Fibroblast of gingiva (primary cell): ENCODE data around the gene SLIT3.

Source experiments
- DNase-seq: peaks from one replicate; pipeline ENCODE4 v3.0.0-alpha.2; 2011; ENCODE audit warnings: low read depth

Gene SLIT3

DNA sequence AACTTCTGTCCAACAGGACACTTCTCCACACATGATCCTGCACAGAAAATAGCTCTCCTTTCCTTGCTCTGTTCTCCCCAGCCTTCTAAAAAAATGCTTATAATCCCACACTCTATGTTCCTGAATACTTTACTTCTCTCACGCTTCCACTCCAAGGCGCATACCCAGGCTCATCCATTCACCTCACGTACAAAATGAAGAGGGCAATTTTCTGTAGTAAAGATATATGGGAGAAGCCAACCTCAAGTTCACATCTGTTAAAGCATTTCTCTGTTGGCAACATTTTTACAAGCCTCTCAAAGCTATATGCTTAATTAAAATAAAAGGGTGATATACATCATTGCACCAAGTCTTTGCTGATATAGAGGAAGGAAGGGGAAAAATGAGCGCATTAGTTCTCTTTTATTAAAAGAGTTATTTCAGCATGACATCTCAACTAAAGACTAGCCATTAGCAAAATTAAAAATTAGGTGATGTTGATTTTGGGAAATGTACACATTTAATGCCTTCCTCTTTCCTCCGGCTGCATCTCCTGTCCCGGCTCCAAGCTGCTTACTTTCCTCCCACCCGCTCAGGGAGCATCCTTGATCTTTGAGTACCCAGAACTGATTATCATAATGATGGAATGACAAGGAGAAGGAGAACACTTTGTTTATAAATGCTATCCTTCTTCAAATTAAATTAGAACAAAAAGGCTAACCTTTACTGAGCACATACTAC is 379.6 kb downstream of the SLIT3 start:
- DNase-seq: no peak

DNA sequence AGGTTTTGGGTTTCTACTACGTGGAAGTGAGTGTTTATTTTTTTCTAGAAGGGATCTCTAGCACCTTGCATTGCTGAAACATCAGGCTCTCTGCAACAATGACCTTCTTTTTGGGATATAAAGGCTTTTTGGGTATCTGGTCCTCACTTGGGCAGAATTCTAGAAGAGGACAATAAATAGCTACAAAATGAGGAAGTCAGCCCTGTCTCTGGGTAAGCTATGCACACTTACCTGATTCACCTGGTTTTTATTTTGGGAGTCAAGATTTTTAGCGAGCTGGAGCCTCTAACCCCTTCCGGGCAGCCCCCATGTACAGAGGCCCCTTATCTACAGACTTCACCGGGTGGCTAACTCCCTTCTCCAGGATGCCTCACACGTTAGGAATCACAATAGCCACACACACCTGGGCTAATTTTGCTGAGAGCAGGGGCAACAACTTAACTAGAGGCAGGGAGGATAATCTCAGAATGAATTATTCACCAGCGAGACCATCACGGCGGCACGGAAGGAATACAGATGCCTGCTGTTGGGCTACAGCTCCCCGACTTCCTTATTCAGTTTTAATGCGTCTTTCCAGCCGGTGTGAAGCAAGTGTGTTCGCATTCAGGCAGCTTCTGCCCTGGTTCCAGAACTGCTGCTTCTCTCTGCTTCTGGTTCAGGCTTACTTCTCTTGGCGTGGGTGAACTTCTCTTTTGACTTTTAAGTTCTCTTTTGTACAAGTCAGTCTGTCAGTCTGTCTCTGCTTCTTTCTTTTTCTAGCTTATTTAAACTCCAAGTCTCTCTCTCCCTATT is 380.7 kb downstream of the SLIT3 start:
- no peak for DNase-seq

DNA sequence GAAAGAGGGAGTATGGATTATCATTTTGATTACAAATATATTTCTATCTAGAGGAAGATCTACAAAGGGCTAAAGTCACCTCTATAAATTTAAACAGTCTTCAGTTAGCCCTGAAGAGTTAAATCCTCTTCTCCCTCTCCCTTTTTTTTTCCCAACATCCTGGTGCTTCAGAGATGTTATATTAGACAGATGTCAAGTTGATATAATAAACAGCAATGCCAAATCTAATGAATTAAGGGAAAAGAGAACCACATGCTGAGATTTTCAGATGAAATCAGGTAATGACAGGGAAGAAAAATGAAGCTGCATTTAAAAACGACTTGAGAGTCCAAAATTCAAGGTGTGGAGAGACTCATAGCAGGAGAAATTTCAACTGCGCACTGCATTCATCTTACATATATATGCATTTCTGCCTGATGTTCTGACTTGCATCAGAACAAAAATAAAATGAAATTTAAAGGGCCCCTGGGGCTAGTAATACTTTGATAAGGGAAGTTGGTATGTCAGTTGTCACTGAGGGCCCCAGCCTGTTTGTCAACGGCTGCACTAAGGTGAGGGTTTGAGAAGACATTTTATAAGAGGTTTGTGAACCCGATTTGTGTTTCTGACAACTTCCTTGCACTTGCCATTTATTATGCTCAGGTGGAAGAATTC is 382.9 kb downstream of the SLIT3 start:
- no peak for DNase-seq

GRCh38 chr5:168916852-168917251 is 384.1 kb downstream of the SLIT3 start:
- no peak for DNase-seq

- no peak for DNase-seq
These were observed 384.7 kb downstream of the SLIT3 start for GRCh38 chr5:168916266-168916665.

GRCh38 chr5:168914491-168914890 is 386.4 kb downstream of the SLIT3 start:
- no peak for DNase-seq

DNA sequence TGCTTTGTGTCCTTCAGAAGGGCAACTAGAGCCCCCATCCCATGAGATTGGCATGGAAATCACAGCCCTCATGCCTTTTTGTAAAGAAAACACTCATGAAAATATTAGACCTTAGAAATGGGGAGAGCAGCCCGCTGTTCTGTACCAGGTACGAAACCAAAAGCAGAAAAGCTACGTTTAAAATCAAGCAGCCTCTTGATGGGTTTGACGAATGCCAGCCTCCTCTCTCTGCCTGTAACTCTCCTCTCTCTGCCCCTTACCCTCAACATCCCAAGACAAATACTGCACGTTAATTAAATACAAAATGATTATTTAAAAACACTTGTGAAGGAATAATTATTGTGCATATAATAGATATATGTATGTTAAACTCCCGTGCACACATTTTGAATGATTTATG is 390.1 kb downstream of the SLIT3 start:
- DNase-seq: no peak

DNA sequence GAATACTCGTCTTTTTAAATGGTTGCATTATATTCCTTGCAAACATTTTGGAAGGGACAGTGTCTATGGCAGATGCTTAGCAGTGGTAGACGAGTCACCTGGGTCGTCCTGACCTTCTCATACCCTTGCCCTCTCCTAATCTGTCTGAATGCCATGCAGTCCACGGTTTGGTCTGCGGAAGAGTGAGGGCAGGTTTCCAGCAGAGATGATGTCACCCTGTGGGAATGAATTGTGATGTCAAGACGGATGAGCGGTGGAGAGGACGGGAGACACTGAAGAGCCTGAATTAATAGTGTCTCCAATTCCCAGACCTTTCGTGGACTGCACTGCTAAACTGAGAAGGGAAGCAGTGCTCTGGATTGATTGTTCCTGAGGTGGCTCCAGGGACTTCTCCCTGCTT is 392.7 kb downstream of the SLIT3 start:
- no peak for DNase-seq

- DNase-seq: no peak
These were observed 397.9 kb downstream of the SLIT3 start for GRCh38 chr5:168903061-168903460.

DNA sequence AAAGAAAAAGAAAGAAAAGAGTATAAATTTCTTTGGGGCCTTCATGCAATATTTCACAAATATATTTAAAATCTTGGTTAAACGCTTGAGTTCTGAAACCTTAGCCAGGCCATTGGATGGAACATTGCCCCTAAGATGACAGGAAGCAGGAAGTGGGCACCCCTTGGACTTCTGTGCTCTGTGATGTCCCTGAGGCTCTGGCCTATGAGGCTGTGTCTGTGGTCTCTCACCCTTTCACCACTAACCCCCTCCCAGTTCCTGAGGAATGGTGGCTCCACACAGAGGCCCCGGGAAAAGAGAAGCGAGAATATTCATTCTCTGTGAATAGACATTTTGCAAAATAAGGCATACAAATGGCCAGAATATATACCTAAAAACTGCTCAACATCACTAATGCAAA is 401.3 kb downstream of the SLIT3 start:
- DNase-seq: no peak

DNA sequence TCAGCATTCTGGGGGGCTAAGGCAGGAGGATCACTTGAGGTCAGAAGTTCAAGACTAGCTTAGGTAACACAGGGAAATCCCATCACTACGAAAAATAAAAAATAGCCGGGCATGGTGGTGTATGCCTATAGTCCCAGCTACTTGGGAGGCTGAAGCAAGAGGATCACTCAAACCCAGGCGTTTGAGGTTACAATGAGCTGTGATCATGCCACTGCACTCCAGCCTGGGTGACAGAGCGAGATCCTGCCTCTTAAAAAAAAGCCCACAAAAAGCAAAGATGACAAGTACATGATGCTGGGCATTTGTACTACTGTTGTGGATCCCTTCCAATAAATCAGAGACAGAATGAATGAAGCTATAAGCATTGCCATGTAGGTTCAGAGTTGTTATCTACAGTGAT is 401.7 kb downstream of the SLIT3 start:
- DNase-seq: no peak

GRCh38 chr5:168898247-168898911 is 402.6 kb downstream of the SLIT3 start:
- no peak for DNase-seq

DNA sequence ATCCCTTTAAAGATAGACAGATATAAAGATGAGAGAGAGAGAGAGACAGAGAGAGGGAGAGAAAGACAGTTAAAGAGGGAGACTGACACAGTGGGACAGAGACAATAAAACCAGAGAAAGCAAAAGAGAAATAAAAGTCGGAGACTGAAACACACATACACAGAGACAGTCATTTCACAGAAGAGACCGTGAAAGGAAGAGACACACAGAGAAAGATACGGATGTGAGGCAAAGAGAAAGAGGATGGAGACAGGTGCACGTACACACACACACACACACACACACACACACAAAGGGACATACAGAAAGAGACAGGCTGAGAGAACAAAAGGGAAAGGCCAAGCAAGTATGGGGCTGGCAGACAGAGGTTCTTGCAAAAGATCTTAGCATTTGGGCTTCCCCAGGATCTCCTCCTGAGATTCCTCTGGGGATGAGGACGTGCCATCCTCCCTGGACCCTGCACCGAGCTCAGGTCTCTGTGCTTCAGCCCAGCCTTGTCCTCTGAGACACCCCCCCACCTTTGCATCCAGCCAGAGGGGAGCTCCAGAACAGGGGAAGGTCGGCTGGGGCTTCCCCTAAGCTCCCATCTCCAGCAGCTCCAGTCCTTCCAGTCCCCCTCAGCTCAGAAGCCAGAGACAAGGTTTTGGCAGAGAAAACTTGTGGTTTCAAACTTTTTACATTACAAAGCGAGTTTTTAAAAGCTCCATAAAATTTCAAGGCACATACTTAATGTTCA is 403.4 kb downstream of the SLIT3 start:
- no peak for DNase-seq

GRCh38 chr5:168895295-168896071 is 405.5 kb downstream of the SLIT3 start:
- no peak for DNase-seq

DNA sequence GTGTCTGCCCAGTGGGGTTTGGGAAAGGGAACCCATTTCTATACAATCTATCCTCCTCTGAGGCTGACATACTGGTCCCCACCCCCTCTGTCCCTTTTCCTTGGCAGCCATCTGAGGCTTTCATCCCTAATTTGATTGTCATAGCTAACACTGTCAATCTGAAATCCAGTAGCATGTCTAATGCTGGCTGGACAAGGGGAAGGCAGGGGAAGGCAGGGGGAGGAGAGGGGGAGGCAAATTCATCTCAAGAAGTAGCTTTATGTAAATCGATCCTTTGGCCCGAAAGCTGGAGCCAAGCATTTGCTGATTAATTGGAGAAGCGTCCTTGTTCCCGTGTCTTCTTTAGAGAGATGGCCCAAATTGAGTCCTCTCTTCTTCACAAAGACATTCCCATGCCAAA is 407.7 kb downstream of the SLIT3 start:
- DNase-seq: no peak

GRCh38 chr5:168892618-168893186 is 408.2 kb downstream of the SLIT3 start:
- DNase-seq: no peak

DNA sequence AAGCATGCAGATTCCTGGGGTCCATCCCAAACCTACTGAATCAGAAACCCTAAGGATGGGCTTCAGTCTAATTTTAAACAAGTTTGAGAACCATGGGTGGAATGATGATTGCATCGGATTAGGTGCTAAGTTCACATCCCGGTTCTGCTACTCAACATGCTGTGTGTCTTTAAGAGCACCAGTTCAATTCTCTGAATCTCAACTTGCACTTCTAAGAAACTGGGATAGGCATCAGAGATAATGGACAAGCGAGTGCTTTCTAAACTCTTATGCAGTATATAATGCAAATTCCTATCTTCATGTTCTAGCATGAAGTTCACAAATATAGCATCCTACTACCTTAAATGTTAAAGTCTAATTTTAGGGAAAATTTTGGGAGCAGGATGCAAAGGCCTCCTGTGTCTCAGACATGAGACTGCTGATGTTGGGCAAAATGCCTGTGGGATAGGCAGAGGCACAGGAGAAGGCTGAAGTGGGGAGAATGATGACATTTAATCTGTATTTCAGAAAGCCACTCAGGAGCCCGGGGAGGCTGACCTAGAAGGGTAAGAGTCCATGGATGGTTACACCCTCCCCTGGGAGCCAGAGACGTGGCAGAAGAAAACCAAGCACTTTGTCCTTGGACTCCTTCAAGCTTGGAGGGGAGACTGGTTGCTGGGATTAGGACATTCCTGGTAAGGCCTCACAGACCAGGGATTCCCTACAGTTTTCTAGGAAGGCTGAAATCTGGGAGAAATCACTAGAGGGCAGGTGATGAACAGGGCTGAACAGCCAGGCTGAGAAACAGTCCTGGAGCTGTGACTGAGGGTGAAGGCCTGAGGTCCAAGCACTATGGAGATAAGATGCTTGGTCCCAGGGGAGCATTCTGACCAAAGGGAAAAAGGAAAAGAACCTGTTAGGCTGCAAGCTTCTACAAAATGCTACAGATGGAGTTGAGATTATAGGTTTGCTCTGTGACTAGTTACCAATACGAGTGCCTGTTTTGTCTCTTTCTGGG is 409.8 kb downstream of the SLIT3 start:
- DNase-seq: no peak

DNA sequence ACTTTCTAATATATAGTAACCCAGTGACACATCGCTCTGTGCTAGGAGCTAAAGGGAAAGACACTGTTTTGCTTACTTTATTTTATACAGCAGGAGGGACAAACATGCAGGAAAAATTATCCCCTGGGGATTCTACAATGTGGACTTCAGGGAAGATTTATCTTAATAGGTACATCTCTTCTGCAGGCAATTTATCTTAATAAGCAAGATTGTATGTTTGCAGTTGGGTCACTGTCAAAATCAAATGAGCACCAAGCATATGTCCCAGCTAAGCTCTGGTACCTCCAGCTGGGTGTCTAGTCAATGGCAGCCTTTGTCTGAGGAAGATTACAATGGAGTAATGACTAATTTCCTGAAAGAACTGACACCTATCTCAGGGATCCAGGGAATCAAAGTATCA is 411.9 kb downstream of the SLIT3 start:
- DNase-seq: no peak

- DNase-seq: no peak
These were observed 413.0 kb downstream of the SLIT3 start for GRCh38 chr5:168887931-168888330.
